HCT116 (cell line): ENCODE measurements around the gene CDK4.

ENCODE experiments used
- CTCF ChIP-seq, 3 experiments: fragments of 200-600 bp in 1 of 3; sonication (generic) in 1 of 3; IDR thresholded peaks in 2 of 3; conservative IDR thresholded peaks in 1 of 3; 2 replicates each; pipeline ENCODE4 v1.5.1; 2012 to 2017; ENCODE audit warnings: low read depth in 2 of 3, low read length in 2 of 3, antibody characterized with exemption in 1 of 3, borderline replicate concordance in 1 of 3, control low read depth in 1 of 3, mild to moderate bottlenecking in 1 of 3, mixed read lengths in 1 of 3, mixed run types in 1 of 3, moderate library complexity in 1 of 3; ENCODE audit not compliant: insufficient read depth in 1 of 3
- EZH2phosphoT487 ChIP-seq: fragments of 200-600 bp; IDR thresholded peaks from 2 replicates; pipeline ENCODE4 v1.6.1; 2018; ENCODE audit warnings: antibody characterized with exemption, borderline replicate concordance
- JUND ChIP-seq: IDR thresholded peaks from 2 replicates; pipeline ENCODE4 v1.6.1; 2012
- POLR2A ChIP-seq: IDR thresholded peaks from 2 replicates; pipeline ENCODE4 v1.7.0; 2011; ENCODE audit warnings: borderline replicate concordance; ENCODE audit not compliant: insufficient read depth, insufficient read length; ENCODE audit errors: extremely low read depth
- TF ChIP-seq, protein P1 (sequence below): IDR thresholded peaks from 2 replicates; pipeline ENCODE4 v1.6.1; 2012; ENCODE audit warnings: low read depth
- TF ChIP-seq, protein P2 (sequence below): IDR thresholded peaks from 2 replicates; pipeline ENCODE4 v1.6.1; 2012

DNA sequence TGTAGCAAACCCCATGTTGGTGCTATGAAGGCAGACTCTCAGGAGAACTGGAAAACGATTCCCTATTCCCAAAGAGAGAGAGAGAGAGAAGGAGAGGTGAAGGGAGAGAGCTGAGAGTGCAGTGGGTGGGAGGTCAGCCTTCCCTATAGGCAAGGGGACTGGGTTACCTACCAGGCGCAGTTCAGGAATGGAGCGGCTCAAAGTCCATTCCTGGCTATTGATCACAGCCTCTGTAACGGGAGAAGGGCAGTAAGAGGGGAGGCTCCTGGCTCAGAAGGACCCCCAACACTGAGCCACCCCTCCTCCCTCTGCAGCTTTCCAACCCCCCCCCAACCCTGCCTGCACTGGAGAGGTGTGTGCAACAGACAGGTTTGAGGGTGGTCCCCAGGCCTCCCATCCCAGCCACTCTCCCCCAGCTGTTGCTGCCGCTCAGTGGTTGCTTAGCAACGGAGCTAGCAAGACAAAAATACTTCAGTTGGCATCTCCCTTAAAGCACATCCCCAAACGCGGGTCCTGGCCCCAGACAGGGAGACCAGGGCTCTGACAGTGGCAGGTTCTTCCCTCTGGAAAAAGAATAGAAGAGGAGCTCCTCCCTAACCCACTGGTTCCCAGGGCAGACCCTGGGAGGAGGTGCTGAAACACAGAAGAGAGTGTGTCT, 16.8 kb downstream of the CDK4 start:
- TF ChIP-seq CTCF (IDR thresholded peaks at IDR 0.05 in 2 of 3, conservative IDR thresholded peaks at IDR 0.05 in 1 of 3; ENCODE audit: borderline replicate concordance in 1 of 3, insufficient read depth in 1 of 3, low read depth in 2 of 3, low read length in 2 of 3), result no peak
- TF ChIP-seq, protein P1, sequence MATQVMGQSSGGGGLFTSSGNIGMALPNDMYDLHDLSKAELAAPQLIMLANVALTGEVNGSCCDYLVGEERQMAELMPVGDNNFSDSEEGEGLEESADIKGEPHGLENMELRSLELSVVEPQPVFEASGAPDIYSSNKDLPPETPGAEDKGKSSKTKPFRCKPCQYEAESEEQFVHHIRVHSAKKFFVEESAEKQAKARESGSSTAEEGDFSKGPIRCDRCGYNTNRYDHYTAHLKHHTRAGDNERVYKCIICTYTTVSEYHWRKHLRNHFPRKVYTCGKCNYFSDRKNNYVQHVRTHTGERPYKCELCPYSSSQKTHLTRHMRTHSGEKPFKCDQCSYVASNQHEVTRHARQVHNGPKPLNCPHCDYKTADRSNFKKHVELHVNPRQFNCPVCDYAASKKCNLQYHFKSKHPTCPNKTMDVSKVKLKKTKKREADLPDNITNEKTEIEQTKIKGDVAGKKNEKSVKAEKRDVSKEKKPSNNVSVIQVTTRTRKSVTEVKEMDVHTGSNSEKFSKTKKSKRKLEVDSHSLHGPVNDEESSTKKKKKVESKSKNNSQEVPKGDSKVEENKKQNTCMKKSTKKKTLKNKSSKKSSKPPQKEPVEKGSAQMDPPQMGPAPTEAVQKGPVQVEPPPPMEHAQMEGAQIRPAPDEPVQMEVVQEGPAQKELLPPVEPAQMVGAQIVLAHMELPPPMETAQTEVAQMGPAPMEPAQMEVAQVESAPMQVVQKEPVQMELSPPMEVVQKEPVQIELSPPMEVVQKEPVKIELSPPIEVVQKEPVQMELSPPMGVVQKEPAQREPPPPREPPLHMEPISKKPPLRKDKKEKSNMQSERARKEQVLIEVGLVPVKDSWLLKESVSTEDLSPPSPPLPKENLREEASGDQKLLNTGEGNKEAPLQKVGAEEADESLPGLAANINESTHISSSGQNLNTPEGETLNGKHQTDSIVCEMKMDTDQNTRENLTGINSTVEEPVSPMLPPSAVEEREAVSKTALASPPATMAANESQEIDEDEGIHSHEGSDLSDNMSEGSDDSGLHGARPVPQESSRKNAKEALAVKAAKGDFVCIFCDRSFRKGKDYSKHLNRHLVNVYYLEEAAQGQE, result no peak
- TF ChIP-seq, protein P2, sequence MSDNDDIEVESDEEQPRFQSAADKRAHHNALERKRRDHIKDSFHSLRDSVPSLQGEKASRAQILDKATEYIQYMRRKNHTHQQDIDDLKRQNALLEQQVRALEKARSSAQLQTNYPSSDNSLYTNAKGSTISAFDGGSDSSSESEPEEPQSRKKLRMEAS, result no peak
- no peak for TF ChIP-seq EZH2phosphoT487
- TF ChIP-seq POLR2A, result no peak
- TF ChIP-seq JUND, result no peak
